ENCODE data around the gene PPT1.

PPT1 gene

GRCh38 chr1:40059338-40059959 lies 37.6 kb downstream of the PPT1 start:
- Histone ChIP-seq H3K4me3 (ENCODE audit: low read length) (no peak overlapping the region), H3K4me1 (ENCODE audit: control insufficient read depth, insufficient read depth, low read length) (peaks cover 45% of the 10 kb centered on the region), H3K36me3 (ENCODE audit: control insufficient read depth, insufficient read depth, low read length) (peaks cover 8% of the 10 kb centered on the region), H3K27me3 (ENCODE audit: control insufficient read depth, insufficient read depth, low read length) (no peaks in the 10 kb centered on the region), H3K9me3 (ENCODE audit: control insufficient read depth, low read length) (no peaks in the 10 kb centered on the region), H3K9ac (ENCODE audit: low read length) (no peak overlapping the region)

GRCh38 chr1:40058453-40059337 lies 38.4 kb downstream of the PPT1 start:
- Histone ChIP-seq H3K9me3 (ENCODE audit: control insufficient read depth, low read length) (no peaks in the 10 kb centered on the region), H3K4me1 (ENCODE audit: control insufficient read depth, insufficient read depth, low read length) (peaks cover 45% of the 10 kb centered on the region), H3K4me3 (ENCODE audit: low read length) (no peak overlapping the region), H3K9ac (ENCODE audit: low read length) (no peak overlapping the region), H3K36me3 (ENCODE audit: control insufficient read depth, insufficient read depth, low read length) (peaks cover 2% of the 10 kb centered on the region), H3K27me3 (ENCODE audit: control insufficient read depth, insufficient read depth, low read length) (no peaks in the 10 kb centered on the region)

- Histone ChIP-seq H3K4me3 (ENCODE audit: low read length) (no peak overlapping the region), H3K4me1 (ENCODE audit: control insufficient read depth, insufficient read depth, low read length) (peaks cover 49% of the 10 kb centered on the region), H3K36me3 (ENCODE audit: control insufficient read depth, insufficient read depth, low read length) (no peaks in the 10 kb centered on the region), H3K27me3 (ENCODE audit: control insufficient read depth, insufficient read depth, low read length) (no peaks in the 10 kb centered on the region), H3K9ac (ENCODE audit: low read length) (no peak overlapping the region), H3K9me3 (ENCODE audit: control insufficient read depth, low read length) (no peaks in the 10 kb centered on the region)
Observed at GRCh38 chr1:40058097-40058452, 39.0 kb downstream of the PPT1 start.

- Histone ChIP-seq H3K4me3 (ENCODE audit: low read length) (no peak overlapping the region), H3K9me3 (ENCODE audit: control insufficient read depth, low read length) (no peaks in the 10 kb centered on the region), H3K27me3 (ENCODE audit: control insufficient read depth, insufficient read depth, low read length) (no peaks in the 10 kb centered on the region), H3K9ac (ENCODE audit: low read length) (no peak overlapping the region), H3K36me3 (ENCODE audit: control insufficient read depth, insufficient read depth, low read length) (no peaks in the 10 kb centered on the region), H3K4me1 (ENCODE audit: control insufficient read depth, insufficient read depth, low read length) (peaks cover 50% of the 10 kb centered on the region)
Observed at GRCh38 chr1:40057310-40058030, 39.6 kb downstream of the PPT1 start.

- H3K27me3 ChIP-seq (ENCODE audit: control insufficient read depth, insufficient read depth, low read length) = no peaks in the 10 kb centered on the region
- no peak overlapping the region for H3K4me3 ChIP-seq (ENCODE audit: low read length)
- H3K36me3 ChIP-seq (ENCODE audit: control insufficient read depth, insufficient read depth, low read length) = no peaks in the 10 kb centered on the region
- H3K4me1 ChIP-seq (ENCODE audit: control insufficient read depth, insufficient read depth, low read length) = peaks cover 50% of the 10 kb centered on the region
- no peak overlapping the region for H3K9ac ChIP-seq (ENCODE audit: low read length)
- H3K9me3 ChIP-seq (ENCODE audit: control insufficient read depth, low read length) = no peaks in the 10 kb centered on the region
Observed at GRCh38 chr1:40056519-40057309, 40.3 kb downstream of the PPT1 start.

GRCh38 chr1:40053138-40053887 lies 43.7 kb downstream of the PPT1 start:
- Histone ChIP-seq H3K27me3 (ENCODE audit: control insufficient read depth, insufficient read depth, low read length) (no peaks in the 10 kb centered on the region), H3K9me3 (ENCODE audit: control insufficient read depth, low read length) (no peaks in the 10 kb centered on the region), H3K36me3 (ENCODE audit: control insufficient read depth, insufficient read depth, low read length) (no peaks in the 10 kb centered on the region), H3K4me3 (ENCODE audit: low read length) (no peak overlapping the region), H3K9ac (ENCODE audit: low read length) (no peak overlapping the region), H3K4me1 (ENCODE audit: control insufficient read depth, insufficient read depth, low read length) (peaks cover 30% of the 10 kb centered on the region)

GRCh38 chr1:40050863-40051262 lies 46.2 kb downstream of the PPT1 start:
- Histone ChIP-seq H3K27me3 (ENCODE audit: control insufficient read depth, insufficient read depth, low read length) (no peaks in the 10 kb centered on the region), H3K4me3 (ENCODE audit: low read length) (no peak overlapping the region), H3K9ac (ENCODE audit: low read length) (no peak overlapping the region), H3K9me3 (ENCODE audit: control insufficient read depth, low read length) (no peaks in the 10 kb centered on the region), H3K36me3 (ENCODE audit: control insufficient read depth, insufficient read depth, low read length) (no peaks in the 10 kb centered on the region), H3K4me1 (ENCODE audit: control insufficient read depth, insufficient read depth, low read length) (peaks cover 13% of the 10 kb centered on the region)

GRCh38 chr1:40049725-40050124 lies 47.3 kb downstream of the PPT1 start:
- no peak overlapping the region for H3K4me3 ChIP-seq (ENCODE audit: low read length)
- H3K4me1 ChIP-seq (ENCODE audit: control insufficient read depth, insufficient read depth, low read length) = peaks cover 10% of the 10 kb centered on the region
- H3K36me3 ChIP-seq (ENCODE audit: control insufficient read depth, insufficient read depth, low read length) = no peaks in the 10 kb centered on the region
- no peaks in the 10 kb centered on the region for H3K9me3 ChIP-seq (ENCODE audit: control insufficient read depth, low read length)
- no peaks in the 10 kb centered on the region for H3K27me3 ChIP-seq (ENCODE audit: control insufficient read depth, insufficient read depth, low read length)
- H3K9ac ChIP-seq (ENCODE audit: low read length) = no peak overlapping the region

- H3K4me1 ChIP-seq (ENCODE audit: control insufficient read depth, insufficient read depth, low read length) = peaks cover 10% of the 10 kb centered on the region
Observed at GRCh38 chr1:40047769-40048168, 49.3 kb downstream of the PPT1 start.

GRCh38 chr1:40047276-40047675 lies 49.8 kb downstream of the PPT1 start:
- H3K4me1 ChIP-seq (ENCODE audit: control insufficient read depth, insufficient read depth, low read length) = peaks cover 14% of the 10 kb centered on the region
- H3K9ac ChIP-seq (ENCODE audit: low read length) = no peak overlapping the region
- no peak overlapping the region for H3K4me3 ChIP-seq (ENCODE audit: low read length)
- H3K27me3 ChIP-seq (ENCODE audit: control insufficient read depth, insufficient read depth, low read length) = no peaks in the 10 kb centered on the region
- H3K9me3 ChIP-seq (ENCODE audit: control insufficient read depth, low read length) = no peaks in the 10 kb centered on the region
- H3K36me3 ChIP-seq (ENCODE audit: control insufficient read depth, insufficient read depth, low read length) = no peaks in the 10 kb centered on the region

More at GRCh38 chr1:40047769-40048168, 49.3 kb downstream of the PPT1 start:
- Histone ChIP-seq H3K9ac (ENCODE audit: low read length) (no peak overlapping the region), H3K27me3 (ENCODE audit: control insufficient read depth, insufficient read depth, low read length) (no peaks in the 10 kb centered on the region), H3K36me3 (ENCODE audit: control insufficient read depth, insufficient read depth, low read length) (no peaks in the 10 kb centered on the region), H3K9me3 (ENCODE audit: control insufficient read depth, low read length) (no peaks in the 10 kb centered on the region), H3K4me3 (ENCODE audit: low read length) (no peak overlapping the region)

- H3K36me3 ChIP-seq (ENCODE audit: control insufficient read depth, insufficient read depth, low read length) = no peaks in the 10 kb centered on the region
- no peak overlapping the region for H3K4me3 ChIP-seq (ENCODE audit: low read length)
- peaks cover 20% of the 10 kb centered on the region for H3K4me1 ChIP-seq (ENCODE audit: control insufficient read depth, insufficient read depth, low read length)
- no peaks in the 10 kb centered on the region for H3K27me3 ChIP-seq (ENCODE audit: control insufficient read depth, insufficient read depth, low read length)
- no peaks in the 10 kb centered on the region for H3K9me3 ChIP-seq (ENCODE audit: control insufficient read depth, low read length)
- H3K9ac ChIP-seq (ENCODE audit: low read length) = no peak overlapping the region
Observed at GRCh38 chr1:40045766-40046165, 51.3 kb downstream of the PPT1 start.
